Measurements from ENCODE around the gene GDF2. TPM values are rescaled to one million over a fixed set of nuclear protein-coding genes. Genes with fewer than 3 reads are reported as not detected.

The GDF2 gene
- total RNA-seq, 4 donors from 2014 or later = not detected

DNA sequence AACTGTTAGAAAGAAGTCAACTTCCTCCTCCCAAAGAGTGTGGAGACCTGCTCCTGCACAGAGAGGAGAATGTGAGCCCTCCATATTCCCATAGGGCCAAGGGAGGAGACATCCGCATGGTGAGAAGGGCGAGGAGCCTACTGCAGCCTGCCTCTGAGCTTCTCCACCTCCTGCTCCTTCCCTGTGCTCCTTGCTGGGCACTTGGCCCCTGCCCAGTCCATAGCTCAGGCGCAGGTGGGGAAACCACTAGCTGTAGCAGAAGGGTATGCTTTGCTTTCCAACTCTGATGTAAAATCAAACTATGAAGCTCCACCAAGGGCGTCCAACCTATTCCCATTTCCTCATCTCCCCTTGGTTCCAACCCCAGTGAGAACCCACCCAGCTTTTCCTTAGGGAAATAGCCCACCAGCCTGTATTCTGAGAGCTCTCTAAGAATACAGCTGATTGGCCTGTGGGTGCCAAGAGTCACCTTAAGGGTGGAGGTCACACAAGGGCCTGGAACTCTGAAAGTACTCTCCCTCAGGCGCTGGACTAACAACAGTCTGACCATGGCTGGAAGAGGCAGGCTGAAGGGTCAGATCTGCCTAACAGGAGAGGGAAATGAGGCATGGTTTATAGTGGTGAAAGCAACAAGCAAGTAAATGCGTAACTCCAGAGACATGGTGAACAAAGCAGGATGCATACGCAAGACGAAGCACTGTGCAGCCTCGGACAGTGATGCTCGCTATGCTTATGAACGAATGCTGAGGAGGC, 47.9 kb downstream of the GDF2 start:
- H3K9me3 ChIP-seq = no peaks in the 10 kb centered on the region
- intact Hi-C loops (cut with DNase I; ENCODE audit: low total_unique reads) = no loop called here

DNA sequence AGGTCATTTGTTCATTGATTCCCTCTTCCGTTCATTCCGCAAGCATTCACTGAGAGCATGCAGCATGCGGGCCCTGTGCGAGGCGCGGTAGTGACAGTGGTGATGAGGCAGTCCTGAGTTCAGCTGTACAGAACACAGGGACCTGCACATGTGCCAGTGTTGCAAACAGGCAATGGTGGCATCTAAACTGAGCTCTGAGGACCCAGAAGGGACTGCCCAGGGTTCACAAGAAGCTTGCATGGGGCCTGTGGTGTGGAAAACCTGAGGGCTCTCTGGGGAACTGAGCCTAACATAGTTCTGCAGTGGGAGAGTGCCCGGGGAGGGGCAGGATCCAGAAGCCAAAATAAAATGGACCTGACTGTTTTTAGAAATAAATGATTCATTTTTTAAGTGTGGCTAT, 48.6 kb downstream of the GDF2 start:
- TF ChIP-seq, protein P1, sequence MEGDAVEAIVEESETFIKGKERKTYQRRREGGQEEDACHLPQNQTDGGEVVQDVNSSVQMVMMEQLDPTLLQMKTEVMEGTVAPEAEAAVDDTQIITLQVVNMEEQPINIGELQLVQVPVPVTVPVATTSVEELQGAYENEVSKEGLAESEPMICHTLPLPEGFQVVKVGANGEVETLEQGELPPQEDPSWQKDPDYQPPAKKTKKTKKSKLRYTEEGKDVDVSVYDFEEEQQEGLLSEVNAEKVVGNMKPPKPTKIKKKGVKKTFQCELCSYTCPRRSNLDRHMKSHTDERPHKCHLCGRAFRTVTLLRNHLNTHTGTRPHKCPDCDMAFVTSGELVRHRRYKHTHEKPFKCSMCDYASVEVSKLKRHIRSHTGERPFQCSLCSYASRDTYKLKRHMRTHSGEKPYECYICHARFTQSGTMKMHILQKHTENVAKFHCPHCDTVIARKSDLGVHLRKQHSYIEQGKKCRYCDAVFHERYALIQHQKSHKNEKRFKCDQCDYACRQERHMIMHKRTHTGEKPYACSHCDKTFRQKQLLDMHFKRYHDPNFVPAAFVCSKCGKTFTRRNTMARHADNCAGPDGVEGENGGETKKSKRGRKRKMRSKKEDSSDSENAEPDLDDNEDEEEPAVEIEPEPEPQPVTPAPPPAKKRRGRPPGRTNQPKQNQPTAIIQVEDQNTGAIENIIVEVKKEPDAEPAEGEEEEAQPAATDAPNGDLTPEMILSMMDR (IDR thresholded peaks at IDR 0.05) = no peak
- no peak for TF ChIP-seq POLR2A (IDR thresholded peaks at IDR 0.05)
- Histone ChIP-seq H3K9me3 (no peaks in the 10 kb centered on the region), H3K27ac (no peak overlapping the region), H3K4me3 (no peak overlapping the region), H3K27me3 (no peaks in the 10 kb centered on the region), H3K36me3 (no peaks in the 10 kb centered on the region), H3K4me1 (peaks cover 0 to 5% of the 10 kb centered on the region in 2 donors)
- DNase-seq = peak in 1 of 2 donors; percentile 3
- intact Hi-C loops (cut with DNase I; ENCODE audit: low total_unique reads) = no loop called here

More for the DNA sequence above, 47.9 kb downstream of the GDF2 start:
- Histone ChIP-seq H3K4me3 (no peak overlapping the region), H3K27ac (no peak overlapping the region), H3K36me3 (no peaks in the 10 kb centered on the region), H3K4me1 (peaks cover 0 to 3% of the 10 kb centered on the region in 2 donors), H3K27me3 (no peaks in the 10 kb centered on the region)
- peak in 1 of 2 donors; percentile 2 for DNase-seq
- TF ChIP-seq, protein P1 (IDR thresholded peaks at IDR 0.05) = no peak
- no peak for TF ChIP-seq POLR2A (IDR thresholded peaks at IDR 0.05)

DNA sequence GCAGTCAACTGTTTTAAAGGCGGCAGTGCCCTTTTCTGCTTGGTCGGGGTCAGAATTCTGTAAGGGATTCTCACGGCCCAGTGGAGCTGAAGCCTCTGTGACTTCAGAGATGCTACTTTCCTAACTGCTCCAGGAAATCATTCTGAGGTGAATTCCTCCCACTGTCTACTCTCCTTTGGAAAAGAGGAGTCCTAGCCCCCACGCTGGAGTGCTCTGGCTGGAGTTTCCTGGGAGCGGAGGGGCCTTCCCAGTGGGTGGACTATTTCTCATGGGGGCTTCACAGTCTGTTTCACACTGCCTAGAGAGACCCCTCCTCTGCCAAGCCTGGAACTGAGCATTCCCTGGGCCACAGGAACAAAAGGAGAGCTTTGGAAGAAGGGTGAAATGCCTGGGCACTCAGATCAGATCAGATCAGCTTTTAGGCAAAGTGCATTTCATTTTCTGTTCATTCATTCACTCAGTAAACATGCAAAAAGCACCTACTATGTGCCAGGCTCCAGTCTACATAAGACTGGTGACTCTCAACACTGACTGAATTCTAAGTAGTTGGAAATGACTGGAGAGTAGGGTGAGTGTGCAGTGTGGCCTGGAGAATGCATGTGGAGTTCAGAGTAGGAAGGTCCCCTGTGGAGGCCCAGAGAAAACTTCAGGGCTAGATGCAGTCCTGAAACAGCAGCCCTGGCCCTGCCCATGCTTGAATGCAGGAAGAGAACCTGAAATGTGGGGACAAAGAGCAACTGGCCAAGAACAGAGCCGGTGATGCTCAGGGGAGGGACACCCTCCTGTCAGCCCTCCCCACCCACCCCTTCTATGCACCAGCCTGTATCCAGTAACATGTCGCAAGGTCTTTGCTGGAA, 49.6 kb downstream of the GDF2 start:
- no peaks in the 10 kb centered on the region for H3K36me3 ChIP-seq
- peaks cover 0 to 5% of the 10 kb centered on the region in 2 donors for H3K4me1 ChIP-seq
- H3K27me3 ChIP-seq = no peaks in the 10 kb centered on the region
- no peaks in the 10 kb centered on the region for H3K9me3 ChIP-seq
- no peak for DNase-seq
- no peak for TF ChIP-seq POLR2A (IDR thresholded peaks at IDR 0.05)
- TF ChIP-seq, protein P1 (IDR thresholded peaks at IDR 0.05) = no peak
- intact Hi-C loops (cut with DNase I; ENCODE audit: low total_unique reads) = no loop called here
- no peak overlapping the region for H3K4me3 ChIP-seq
- no peak overlapping the region for H3K27ac ChIP-seq

DNA sequence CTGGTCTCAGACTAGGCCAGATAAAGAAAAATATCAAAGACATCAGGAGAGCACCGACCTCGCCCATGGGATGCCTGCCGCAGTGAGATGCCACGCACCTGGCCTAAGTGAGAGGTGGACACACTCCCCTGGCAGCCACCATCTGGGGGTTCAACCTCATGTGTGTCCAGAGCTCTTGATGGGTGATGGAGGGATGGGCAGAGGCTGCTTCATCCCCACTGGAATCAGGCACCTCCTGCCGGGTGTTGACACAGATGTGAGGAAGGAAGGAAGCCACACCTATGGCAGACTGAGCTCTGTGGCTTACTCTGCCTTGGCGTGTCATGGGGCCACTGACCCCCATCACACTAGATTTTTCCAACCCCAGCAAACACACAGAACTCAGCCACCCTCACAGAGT, 50.5 kb downstream of the GDF2 start:
- no peaks in the 10 kb centered on the region for H3K36me3 ChIP-seq
- H3K9me3 ChIP-seq = no peaks in the 10 kb centered on the region
- H3K27me3 ChIP-seq = no peaks in the 10 kb centered on the region
- TF ChIP-seq, protein P1 (IDR thresholded peaks at IDR 0.05) = no peak
- TF ChIP-seq POLR2A (IDR thresholded peaks at IDR 0.05) = no peak
- no peak overlapping the region for H3K4me3 ChIP-seq
- peaks cover 0 to 5% of the 10 kb centered on the region in 2 donors for H3K4me1 ChIP-seq
- H3K27ac ChIP-seq = no peak overlapping the region
- intact Hi-C loops (cut with DNase I; ENCODE audit: low total_unique reads) = no loop called here
- DNase-seq = peak in 1 of 2 donors; percentile 8

Data from uterus (tissue), 4 donors.